ENCODE data around the gene DTNBP1.

DTNBP1 gene

GRCh38 chr6:15475872-15476271 is 187.0 kb downstream of the DTNBP1 start:
- Histone ChIP-seq H3K27me3 (ENCODE audit: control insufficient read depth, insufficient read depth, low read length) (no peaks in the 10 kb centered on the region), H3K4me3 (ENCODE audit: low read depth, low read length) (no peak overlapping the region), H3K36me3 (ENCODE audit: control insufficient read depth, insufficient read depth, low read length) (peaks cover 11% of the 10 kb centered on the region), H3K9me3 (ENCODE audit: control insufficient read depth, insufficient read depth, low read length) (no peaks in the 10 kb centered on the region), H3K9ac (ENCODE audit: low read depth, low read length) (no peak overlapping the region), H3K4me1 (ENCODE audit: control insufficient read depth, insufficient read depth, low read length) (peaks cover 27% of the 10 kb centered on the region)

DNA sequence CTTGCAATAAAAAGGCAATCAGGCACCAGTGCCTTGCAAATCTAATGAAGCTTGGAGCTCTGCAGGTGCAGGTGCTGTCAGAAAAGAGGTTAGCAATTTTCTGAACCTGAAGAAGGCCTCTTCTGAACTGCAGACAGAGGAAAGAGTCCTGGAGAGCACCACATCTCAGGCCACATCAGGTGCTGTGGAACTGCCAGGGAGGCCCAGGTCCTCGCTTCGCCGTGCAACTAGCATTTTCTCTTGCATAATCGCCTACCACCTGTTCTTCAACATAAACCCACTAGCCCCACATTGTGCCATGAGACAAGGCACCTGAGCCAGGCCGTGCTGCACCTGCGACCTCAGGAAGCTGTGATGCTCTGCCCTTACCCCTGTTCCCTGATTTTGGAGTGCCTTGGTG is 187.6 kb downstream of the DTNBP1 start:
- H3K4me3 ChIP-seq (ENCODE audit: low read depth, low read length): no peak overlapping the region
- H3K36me3 ChIP-seq (ENCODE audit: control insufficient read depth, insufficient read depth, low read length): peaks cover 11% of the 10 kb centered on the region
- H3K9ac ChIP-seq (ENCODE audit: low read depth, low read length): no peak overlapping the region
- H3K9me3 ChIP-seq (ENCODE audit: control insufficient read depth, insufficient read depth, low read length): no peaks in the 10 kb centered on the region
- no peaks in the 10 kb centered on the region for H3K27me3 ChIP-seq (ENCODE audit: control insufficient read depth, insufficient read depth, low read length)
- peaks cover 25% of the 10 kb centered on the region for H3K4me1 ChIP-seq (ENCODE audit: control insufficient read depth, insufficient read depth, low read length)

DNA sequence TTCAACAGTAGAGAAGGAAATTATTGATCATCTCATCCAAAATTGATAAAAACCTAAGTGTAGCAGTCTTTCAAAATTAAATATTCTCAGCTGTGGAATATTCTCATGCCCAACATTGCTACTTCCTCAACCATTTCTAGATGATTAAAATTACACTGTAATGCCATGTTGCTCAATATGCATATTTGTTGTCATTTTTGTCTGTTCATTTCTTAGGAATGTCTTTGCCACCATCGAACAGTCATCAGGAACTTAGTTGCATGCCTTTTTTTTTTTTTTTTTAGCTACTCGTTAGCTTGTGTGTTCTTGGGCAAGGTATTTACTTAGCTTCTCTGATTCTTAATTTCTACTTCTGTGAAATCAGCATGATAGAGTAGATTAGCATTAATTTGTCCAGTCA is 188.6 kb downstream of the DTNBP1 start:
- Histone ChIP-seq H3K27me3 (ENCODE audit: control insufficient read depth, insufficient read depth, low read length) (no peaks in the 10 kb centered on the region), H3K36me3 (ENCODE audit: control insufficient read depth, insufficient read depth, low read length) (peaks cover 11% of the 10 kb centered on the region), H3K9ac (ENCODE audit: low read depth, low read length) (no peak overlapping the region), H3K4me3 (ENCODE audit: low read depth, low read length) (no peak overlapping the region), H3K4me1 (ENCODE audit: control insufficient read depth, insufficient read depth, low read length) (peaks cover 17% of the 10 kb centered on the region), H3K9me3 (ENCODE audit: control insufficient read depth, insufficient read depth, low read length) (no peaks in the 10 kb centered on the region)

GRCh38 chr6:15473741-15474161 is 189.1 kb downstream of the DTNBP1 start:
- no peaks in the 10 kb centered on the region for H3K9me3 ChIP-seq (ENCODE audit: control insufficient read depth, insufficient read depth, low read length)
- no peak overlapping the region for H3K4me3 ChIP-seq (ENCODE audit: low read depth, low read length)
- no peaks in the 10 kb centered on the region for H3K27me3 ChIP-seq (ENCODE audit: control insufficient read depth, insufficient read depth, low read length)
- H3K36me3 ChIP-seq (ENCODE audit: control insufficient read depth, insufficient read depth, low read length): peaks cover 11% of the 10 kb centered on the region
- no peak overlapping the region for H3K9ac ChIP-seq (ENCODE audit: low read depth, low read length)
- H3K4me1 ChIP-seq (ENCODE audit: control insufficient read depth, insufficient read depth, low read length): peaks cover 17% of the 10 kb centered on the region

GRCh38 chr6:15473174-15473573 is 189.7 kb downstream of the DTNBP1 start:
- Histone ChIP-seq H3K9ac (ENCODE audit: low read depth, low read length) (no peak overlapping the region), H3K4me3 (ENCODE audit: low read depth, low read length) (no peak overlapping the region), H3K4me1 (ENCODE audit: control insufficient read depth, insufficient read depth, low read length) (peaks cover 17% of the 10 kb centered on the region), H3K9me3 (ENCODE audit: control insufficient read depth, insufficient read depth, low read length) (no peaks in the 10 kb centered on the region), H3K36me3 (ENCODE audit: control insufficient read depth, insufficient read depth, low read length) (peaks cover 16% of the 10 kb centered on the region), H3K27me3 (ENCODE audit: control insufficient read depth, insufficient read depth, low read length) (no peaks in the 10 kb centered on the region)
